Parathyroid adenoma (tissue), 2 donors: ENCODE data around the gene DGKB.

Experiments
- H2AFZ ChIP-seq: fragments of 300-600 bp; sonication (generic); one replicate; pipeline ENCODE4 v1.7.0; 2017; ENCODE audit warnings: antibody characterized with exemption, mild to moderate bottlenecking
- H3K27ac ChIP-seq: fragments of 300-600 bp; sonication (generic); one replicate; pipeline ENCODE4 v1.7.0; 2017
- H3K27me3 ChIP-seq: fragments of 300-600 bp; sonication (generic); one replicate; pipeline ENCODE4 v1.7.0; 2017; ENCODE audit warnings: low read length; ENCODE audit not compliant: control insufficient read depth, insufficient read depth
- H3K36me3 ChIP-seq: fragments of 300-600 bp; sonication (generic); one replicate; pipeline ENCODE4 v1.7.0; 2017; ENCODE audit warnings: low read length; ENCODE audit not compliant: control insufficient read depth, insufficient read depth
- H3K4me1 ChIP-seq: fragments of 300-600 bp; sonication (generic); one replicate; pipeline ENCODE4 v1.7.0; 2017; ENCODE audit warnings: control low read depth
- H3K4me2 ChIP-seq: fragments of 300-600 bp; sonication (generic); one replicate; pipeline ENCODE4 v1.7.0; 2017; ENCODE audit warnings: low read length
- H3K4me3 ChIP-seq: fragments of 300-600 bp; sonication (generic); one replicate; pipeline ENCODE4 v1.7.0; 2017; ENCODE audit warnings: low read depth, low read length
- H3K79me2 ChIP-seq: fragments of 300-600 bp; sonication (generic); one replicate; pipeline ENCODE4 v1.7.0; 2017; ENCODE audit warnings: control low read depth
- H3K9ac ChIP-seq: fragments of 300-600 bp; sonication (generic); one replicate; pipeline ENCODE4 v1.7.0; 2017; ENCODE audit warnings: mild to moderate bottlenecking
- H3K9me3 ChIP-seq: fragments of 300-600 bp; sonication (generic); one replicate; pipeline ENCODE4 v1.7.0; 2017; ENCODE audit warnings: low read length; ENCODE audit not compliant: control insufficient read depth
- TF ChIP-seq, protein P1 (sequence below): fragments of 300-600 bp; sonication (generic); IDR thresholded peaks from one replicate; pipeline ENCODE4 v1.7.0; 2017; ENCODE audit warnings: antibody characterized with exemption, mild to moderate bottlenecking
- donor health status: primary hyperparathyroidism.

Gene DGKB

DNA sequence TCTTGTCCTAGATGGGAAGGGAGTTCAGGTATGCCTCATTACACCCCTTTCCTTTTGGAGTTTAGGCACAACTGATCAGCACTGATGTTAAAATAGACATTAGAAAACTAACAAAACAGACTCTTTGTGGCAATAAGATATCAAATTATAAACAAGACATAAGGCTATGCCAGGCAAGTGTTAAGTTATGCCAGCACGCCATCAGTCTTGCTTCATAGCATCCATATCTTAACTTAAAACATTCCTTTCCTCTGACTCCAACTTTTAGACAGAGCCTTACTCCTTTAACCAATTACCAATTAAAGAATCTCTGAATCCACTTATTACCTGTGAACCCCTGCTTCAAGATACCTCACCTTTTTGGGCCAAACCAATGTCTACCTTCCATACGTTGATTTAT, 786.9 kb downstream of the DGKB start:
- H3K36me3 ChIP-seq = no peaks in the 10 kb centered on the region
- H3K27me3 ChIP-seq = no peaks in the 10 kb centered on the region
- no peak overlapping the region for H3K4me2 ChIP-seq
- no peak overlapping the region for H3K27ac ChIP-seq
- no peak overlapping the region for H2AFZ ChIP-seq
- H3K9me3 ChIP-seq = no peaks in the 10 kb centered on the region
- no peak overlapping the region for H3K4me3 ChIP-seq
- no peaks in the 10 kb centered on the region for H3K4me1 ChIP-seq
- no peaks in the 10 kb centered on the region for H3K79me2 ChIP-seq
- H3K9ac ChIP-seq = no peak overlapping the region
- TF ChIP-seq, protein P1, sequence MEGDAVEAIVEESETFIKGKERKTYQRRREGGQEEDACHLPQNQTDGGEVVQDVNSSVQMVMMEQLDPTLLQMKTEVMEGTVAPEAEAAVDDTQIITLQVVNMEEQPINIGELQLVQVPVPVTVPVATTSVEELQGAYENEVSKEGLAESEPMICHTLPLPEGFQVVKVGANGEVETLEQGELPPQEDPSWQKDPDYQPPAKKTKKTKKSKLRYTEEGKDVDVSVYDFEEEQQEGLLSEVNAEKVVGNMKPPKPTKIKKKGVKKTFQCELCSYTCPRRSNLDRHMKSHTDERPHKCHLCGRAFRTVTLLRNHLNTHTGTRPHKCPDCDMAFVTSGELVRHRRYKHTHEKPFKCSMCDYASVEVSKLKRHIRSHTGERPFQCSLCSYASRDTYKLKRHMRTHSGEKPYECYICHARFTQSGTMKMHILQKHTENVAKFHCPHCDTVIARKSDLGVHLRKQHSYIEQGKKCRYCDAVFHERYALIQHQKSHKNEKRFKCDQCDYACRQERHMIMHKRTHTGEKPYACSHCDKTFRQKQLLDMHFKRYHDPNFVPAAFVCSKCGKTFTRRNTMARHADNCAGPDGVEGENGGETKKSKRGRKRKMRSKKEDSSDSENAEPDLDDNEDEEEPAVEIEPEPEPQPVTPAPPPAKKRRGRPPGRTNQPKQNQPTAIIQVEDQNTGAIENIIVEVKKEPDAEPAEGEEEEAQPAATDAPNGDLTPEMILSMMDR = no peak

DNA sequence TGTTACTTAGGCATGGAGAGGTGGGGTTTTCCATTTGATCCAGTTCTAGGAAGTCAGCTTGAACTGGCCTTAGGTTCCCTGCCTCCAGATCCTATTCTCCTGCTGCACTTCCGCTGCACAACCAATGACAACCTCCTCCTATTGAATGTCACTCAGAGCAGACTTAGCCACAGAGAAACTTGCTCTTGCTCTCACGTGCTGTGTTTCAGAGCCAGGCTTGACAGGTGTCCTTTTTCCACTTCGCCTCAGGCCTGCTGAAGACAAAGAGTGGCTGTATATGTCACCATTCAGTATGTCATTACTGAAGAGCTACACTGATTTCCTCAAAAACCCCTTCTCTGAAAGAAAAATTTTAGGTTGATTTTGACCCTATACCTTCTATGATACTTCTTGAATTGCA, 797.7 kb downstream of the DGKB start:
- Histone ChIP-seq H3K9ac (no peak overlapping the region), H3K27me3 (no peaks in the 10 kb centered on the region), H3K79me2 (no peaks in the 10 kb centered on the region), H3K4me3 (no peak overlapping the region), H3K9me3 (no peaks in the 10 kb centered on the region), H3K4me2 (no peak overlapping the region), H3K27ac (no peak overlapping the region), H3K4me1 (no peaks in the 10 kb centered on the region), H2AFZ (no peak overlapping the region), H3K36me3 (no peaks in the 10 kb centered on the region)
- TF ChIP-seq, protein P1 = no peak

DNA sequence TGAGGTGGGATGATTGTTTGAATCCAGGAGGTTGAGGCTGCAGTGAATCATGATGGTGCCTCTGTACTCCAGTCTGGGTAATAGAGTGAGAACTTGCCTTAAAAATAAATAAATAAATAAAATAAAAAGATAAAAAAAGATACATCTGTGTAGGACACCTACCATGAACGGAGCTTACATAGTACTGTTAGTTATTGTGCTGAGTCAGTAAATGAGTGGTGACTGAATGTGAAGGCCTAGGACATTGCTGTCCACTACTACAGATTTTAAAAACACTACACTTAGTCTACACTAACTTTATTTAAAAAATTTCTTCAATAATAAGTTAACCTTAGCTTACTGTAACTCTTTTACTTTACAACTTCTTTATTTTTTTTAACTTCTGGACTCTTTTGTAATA, 806.4 kb downstream of the DGKB start:
- Histone ChIP-seq H3K27me3 (no peaks in the 10 kb centered on the region), H3K9me3 (no peaks in the 10 kb centered on the region), H3K4me1 (no peaks in the 10 kb centered on the region), H3K79me2 (no peaks in the 10 kb centered on the region), H3K27ac (no peak overlapping the region), H3K9ac (no peak overlapping the region), H3K4me2 (no peak overlapping the region), H3K36me3 (no peaks in the 10 kb centered on the region), H2AFZ (no peak overlapping the region), H3K4me3 (no peak overlapping the region)
- TF ChIP-seq, protein P1 = no peak

DNA sequence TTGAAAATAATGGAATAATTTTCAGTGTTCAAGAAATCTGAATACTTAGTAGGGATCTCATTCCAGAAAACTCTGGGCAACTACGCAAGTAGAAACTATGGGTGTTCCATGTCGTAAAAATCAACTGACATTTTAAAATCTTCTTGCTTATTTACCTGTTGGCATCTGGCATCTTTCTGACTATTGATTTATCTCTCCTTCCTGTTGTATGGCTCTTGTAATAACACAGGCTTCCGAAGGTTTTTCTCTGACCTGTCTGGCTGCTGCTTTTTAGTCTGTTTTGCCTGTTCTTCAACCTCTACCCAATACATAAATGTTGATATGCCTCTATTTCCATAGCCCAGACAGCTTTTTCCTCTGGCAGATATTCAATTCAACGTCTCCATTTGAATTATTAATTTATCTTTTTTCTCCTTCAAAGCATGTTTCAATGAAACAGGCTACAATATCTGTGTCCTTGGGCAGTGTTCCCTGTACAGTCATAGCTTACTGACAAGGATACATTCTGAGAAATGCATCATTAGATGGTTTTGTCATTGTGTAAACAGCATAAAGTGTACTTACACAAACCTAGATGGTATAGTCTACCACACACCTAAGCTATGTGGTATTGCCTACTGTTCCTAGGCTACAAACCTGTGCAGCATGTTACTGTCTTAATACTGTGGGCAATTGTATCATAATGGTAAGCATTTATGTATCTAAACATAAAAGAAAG, 807.2 kb downstream of the DGKB start:
- Histone ChIP-seq H3K4me1 (no peaks in the 10 kb centered on the region), H3K9me3 (no peaks in the 10 kb centered on the region), H3K27ac (no peak overlapping the region), H3K9ac (no peak overlapping the region), H3K4me3 (no peak overlapping the region), H3K27me3 (no peaks in the 10 kb centered on the region), H3K79me2 (no peaks in the 10 kb centered on the region), H3K36me3 (no peaks in the 10 kb centered on the region), H2AFZ (no peak overlapping the region), H3K4me2 (no peak overlapping the region)
- TF ChIP-seq, protein P1 = no peak
